HepG2 (cell line): ENCODE results near the gene PHF3. TPM values are rescaled to one million over a fixed set of nuclear protein-coding genes. Genes with fewer than 3 reads are reported as not detected.

ENCODE experiments used
- ATAC-seq: fragments of 200-7000 bp; cut with Tn5 transposase; 3 replicates; pipeline ENCODE4 v1.9.1; 2020; ENCODE audit warnings: mild to moderate bottlenecking, moderate library complexity
- BruUV-seq: library from RNA; stranded (reverse); fragments of 400-500 nt; replicated peaks from 2 replicates; lab custom pipeline; 2021; lab: Mats Ljungman, UMichigan
- CTCF ChIA-PET: fragments of 300-600 bp; formaldehyde crosslinking; extraction: SDS; loops from one replicate; lab custom pipeline; 2021; ENCODE audit warnings: low total read pairs, inconsistent platforms, low intra/inter-chr PET ratio; lab: Yijun Ruan, JAX
- POLR2A ChIA-PET: fragments of 350-600 bp; sonication (Branson Sonifier 250); formaldehyde crosslinking; loops from one replicate; lab custom pipeline; 2020; ENCODE audit warnings: antibody characterized with exemption, inconsistent platforms; lab: Yijun Ruan, JAX
- DNase-seq: peaks from one replicate; pipeline ENCODE4 v3.0.0-alpha.2; 2015; ENCODE audit warnings: low spot score
- FAIRE-seq: peaks from 3 replicates; lab custom pipeline; 2011; peaks lifted over from hg19 to GRCh38; lab: Jason Lieb, UNC
- H2AFZ ChIP-seq: one replicate; pipeline ENCODE4 v1.6.1; 2011; ENCODE audit warnings: low read length, inconsistent platforms
- H3K27ac ChIP-seq: fragments of 300-600 bp; 3 replicates; pipeline ENCODE4 v1.8.0; 2011; ENCODE audit warnings: mixed run types, mild to moderate bottlenecking, mixed read lengths, low read length, inconsistent platforms; ENCODE audit not compliant: insufficient read depth; ENCODE audit errors: extremely low read length
- H3K27me3 ChIP-seq, 2 experiments: fragments of 200-600 bp in 1 of 2; 2 replicates in 1 of 2; 3 replicates in 1 of 2; pipeline versions ENCODE4 v1.6.0 to v1.8.0; 2011; ENCODE audit warnings: low read length in 2 of 2, mild to moderate bottlenecking in 2 of 2, moderate library complexity in 2 of 2, inconsistent platforms in 1 of 2; ENCODE audit not compliant: insufficient read depth in 2 of 2, control insufficient read depth in 1 of 2
- H3K36me3 ChIP-seq, 2 experiments: fragments of 200-600 bp in 1 of 2; replicated peaks in 1 of 2; 2 replicates in 1 of 2; 3 replicates in 1 of 2; pipeline versions ENCODE4 v1.5.1 to v1.8.0; 2011; ENCODE audit warnings: low read length in 2 of 2, inconsistent platforms in 1 of 2; ENCODE audit not compliant: insufficient read depth in 2 of 2, control insufficient read depth in 1 of 2
- H3K4me1 ChIP-seq: 2 replicates; pipeline ENCODE4 v1.5.1; 2012; ENCODE audit warnings: low read length, inconsistent platforms; ENCODE audit not compliant: insufficient read depth
- H3K4me2 ChIP-seq: 2 replicates; pipeline ENCODE4 v1.6.0; 2011; ENCODE audit warnings: low read depth, low read length, inconsistent platforms
- H3K4me3 ChIP-seq, 3 experiments: fragments of 200-600 bp in 1 of 3; sonication (generic), shearing (Covaris generic) in 1 of 3; replicated peaks in 1 of 3; 2 replicates each; pipeline ENCODE4 v1.5.1; 2011 to 2016; ENCODE audit warnings: low read length in 3 of 3, inconsistent platforms in 2 of 3, low read depth in 2 of 3, mild to moderate bottlenecking in 2 of 3, control low read depth in 1 of 3, mixed read lengths in 1 of 3; ENCODE audit not compliant: insufficient read depth in 1 of 3
- H3K79me2 ChIP-seq: one replicate; pipeline ENCODE4 v1.6.1; 2011; ENCODE audit warnings: low read length, inconsistent platforms; ENCODE audit not compliant: insufficient read depth
- H3K9ac ChIP-seq: 2 replicates; pipeline ENCODE4 v1.6.0; 2011; ENCODE audit warnings: mild to moderate bottlenecking, low read depth, low read length, inconsistent platforms; ENCODE audit not compliant: insufficient read depth
- H3K9me3 ChIP-seq: 2 replicates; pipeline ENCODE4 v1.5.1; 2012; ENCODE audit warnings: mild to moderate bottlenecking, low read length
- H4K20me1 ChIP-seq: 2 replicates; pipeline ENCODE4 v1.6.0; 2011; ENCODE audit warnings: inconsistent platforms, mild to moderate bottlenecking, low read length, moderate library complexity; ENCODE audit not compliant: insufficient read depth
- ATF1 ChIP-seq: IDR thresholded peaks from 2 replicates; pipeline ENCODE4 v1.6.1; 2016; ENCODE audit warnings: mild to moderate bottlenecking, control low read depth
- DNMT3B ChIP-seq: conservative IDR thresholded peaks from 2 replicates; pipeline ENCODE4 v1.6.1; 2016; ENCODE audit warnings: missing biosample characterization, control low read depth
- FOSL1 ChIP-seq: sonication (generic); formaldehyde crosslinking; IDR thresholded peaks from 2 replicates; pipeline ENCODE4 v1.9.0; 2021; ENCODE audit warnings: missing genetic modification reagents, borderline replicate concordance
- GLI4 ChIP-seq: sonication (generic); formaldehyde crosslinking; IDR thresholded peaks from 2 replicates; pipeline ENCODE4 v1.5.1; 2020; ENCODE audit warnings: missing genetic modification reagents, mild to moderate bottlenecking, moderate library complexity, borderline replicate concordance
- GTF2F1 ChIP-seq: fragments of 150-350 bp; IDR thresholded peaks from 2 replicates; pipeline ENCODE4 v1.6.1; 2014; ENCODE audit warnings: low read length
- MEF2D ChIP-seq: sonication (generic); formaldehyde crosslinking; IDR thresholded peaks from 2 replicates; pipeline ENCODE4 v1.5.1; 2020; ENCODE audit warnings: mild to moderate bottlenecking, missing genetic modification reagents
- MTA3 ChIP-seq: sonication (generic); formaldehyde crosslinking; IDR thresholded peaks from 2 replicates; pipeline ENCODE4 v1.4.0; 2020; ENCODE audit warnings: missing genetic modification reagents
- MXI1 ChIP-seq: IDR thresholded peaks from 3 replicates; pipeline ENCODE4 v1.6.1; 2012; ENCODE audit warnings: low read depth, low read length, inconsistent platforms, borderline replicate concordance
- PHB2 ChIP-seq: fragments of 450-650 bp; IDR thresholded peaks from 2 replicates; pipeline ENCODE4 v1.6.1; 2018; ENCODE audit not compliant: partially characterized antibody
- PPARG ChIP-seq: conservative IDR thresholded peaks from 2 replicates; pipeline ENCODE4 v1.6.1; 2016; ENCODE audit warnings: missing biosample characterization, missing genetic modification reagents
- SMARCE1 ChIP-seq: fragments of 450-650 bp; IDR thresholded peaks from 2 replicates; pipeline ENCODE4 v1.6.1; 2017; ENCODE audit warnings: borderline replicate concordance
- ZBTB3 ChIP-seq: sonication (generic); formaldehyde crosslinking; IDR thresholded peaks from 2 replicates; pipeline ENCODE4 v1.4.0; 2020; ENCODE audit warnings: low read depth, mild to moderate bottlenecking, moderate library complexity, missing genetic modification reagents, borderline replicate concordance
- ZKSCAN8 ChIP-seq: IDR thresholded peaks from 2 replicates; pipeline ENCODE4 v1.6.1; 2016; ENCODE audit warnings: borderline replicate concordance, missing genetic modification reagents, missing compliant biosample characterization
- ZNF124 ChIP-seq: sonication (generic); formaldehyde crosslinking; IDR thresholded peaks from 2 replicates; pipeline ENCODE4 v1.4.0; 2020; ENCODE audit warnings: missing genetic modification reagents
- ZNF274 ChIP-seq: sonication (generic); formaldehyde crosslinking; IDR thresholded peaks from 2 replicates; pipeline ENCODE4 v1.5.1; 2020; ENCODE audit warnings: mild to moderate bottlenecking, missing genetic modification reagents
- ZNF839 ChIP-seq: sonication (generic); formaldehyde crosslinking; IDR thresholded peaks from 2 replicates; pipeline ENCODE4 v1.4.0; 2020; ENCODE audit warnings: missing genetic modification reagents, mild to moderate bottlenecking, borderline replicate concordance
- ZNF850 ChIP-seq: sonication (generic); formaldehyde crosslinking; conservative IDR thresholded peaks from 2 replicates; pipeline ENCODE4 v1.9.0; 2021; ENCODE audit warnings: mild to moderate bottlenecking, missing genetic modification reagents
- in situ Hi-C: cut with HindIII; loops from 2 replicates; pipeline ENCODE4 v1.10.0; 2017; ENCODE audit warnings: low pct_unique_long_range_greater_than_20kb; ENCODE audit not compliant: extremely low pct_ligation_motif_present
- intact Hi-C: fragments of 100-400 bp; cut with micrococcal nuclease; formaldehyde crosslinking; loops from one replicate; pipeline ENCODE4 v1.10.0; 2022; ENCODE audit not compliant: unreplicated experiment
- polyA plus RNA-seq, 8 experiments: library from polyadenylated mRNA; depleted of rRNA in 3 of 8; stranded (reverse) in 7 of 8; unstranded in 1 of 8; fragments of >200 nt; fragmentation: Illumina TruSeq in 4 of 8; extraction: Trizol in 4 of 8; gene quantifications; 2 replicates each; pipeline versions ENCODE4 v1.2.1 to v1.2.3, GENCODE V29; 2011 to 2016; ENCODE audit warnings: low read depth in 4 of 8, missing spikeins in 1 of 8, mixed read lengths in 1 of 8; ENCODE audit not compliant: insufficient read depth in 1 of 8
- total RNA-seq, 5 experiments: library from RNA; depleted of rRNA; stranded (reverse); fragments of >200 nt; fragmentation: Illumina TruSeq; extraction: Trizol; gene quantifications; 2 replicates each; pipeline ENCODE4 v1.2.3, GENCODE V29; 2016; ENCODE audit warnings: low read depth in 1 of 5
- TF ChIP-seq, protein P1 (sequence below): sonication (generic); formaldehyde crosslinking; conservative IDR thresholded peaks from 2 replicates; pipeline ENCODE4 v1.5.0; 2020; ENCODE audit warnings: missing genetic modification reagents

The PHF3 gene
- total and polyA plus RNA-seq, 2 of the 13 experiments (the other 11 are each of a cell fraction or from before 2014, with no cell fraction given) = 19.8 to 70.4 TPM

DNA sequence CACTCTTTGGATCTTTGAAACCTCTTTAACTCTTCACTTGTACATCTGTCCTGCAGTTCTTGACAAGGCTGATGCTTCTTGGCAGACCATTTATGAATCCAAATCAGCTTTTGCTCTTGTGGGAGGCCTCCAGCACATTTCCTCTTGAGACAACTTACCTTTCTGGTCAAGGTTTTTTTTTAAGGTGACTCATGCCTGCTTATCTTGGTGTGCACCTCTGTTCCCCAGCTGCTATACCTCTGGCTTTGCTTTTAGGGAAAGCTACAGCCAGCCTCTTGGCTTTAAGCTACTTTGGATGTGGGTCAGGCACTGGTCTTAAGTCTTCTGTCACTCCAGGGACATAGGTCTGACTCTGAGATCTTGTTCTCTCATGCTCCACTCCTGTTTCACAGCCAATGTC, 106.5 kb downstream of the PHF3 start:
- ChIA-PET CTCF (no interaction called here), POLR2A (interaction anchor here (1.1 kb wide), 1 partner anchor 18 kb away, joined by 4 read pairs; no protein-coding TSS in a partner anchor)
- ATAC-seq = no peak; the same call in 2 of the 3 replicates
- Histone ChIP-seq H3K79me2 (no peaks in the 10 kb centered on the region), H3K36me3 (no peaks in the 10 kb centered on the region), H3K27me3 (no peaks in the 10 kb centered on the region), H4K20me1 (no peaks in the 10 kb centered on the region), H3K4me3 (no peak overlapping the region), H3K4me1 (peaks cover 29% of the 10 kb centered on the region), H2AFZ (no peak overlapping the region), H3K9ac (no peak overlapping the region), H3K9me3 (no peaks in the 10 kb centered on the region), H3K27ac (no peak overlapping the region), H3K4me2 (no peak overlapping the region)
- DNase-seq = no peak
- no TSS peak for BruUV-seq
- FAIRE-seq = no peak
- intact Hi-C loops (no loop called here), in situ Hi-C loops (no loop called here)
- TF ChIP-seq MTA3 (CRISPR knock-in tag) = no peak
- TF ChIP-seq MXI1 = no peak
- TF ChIP-seq, protein P1, sequence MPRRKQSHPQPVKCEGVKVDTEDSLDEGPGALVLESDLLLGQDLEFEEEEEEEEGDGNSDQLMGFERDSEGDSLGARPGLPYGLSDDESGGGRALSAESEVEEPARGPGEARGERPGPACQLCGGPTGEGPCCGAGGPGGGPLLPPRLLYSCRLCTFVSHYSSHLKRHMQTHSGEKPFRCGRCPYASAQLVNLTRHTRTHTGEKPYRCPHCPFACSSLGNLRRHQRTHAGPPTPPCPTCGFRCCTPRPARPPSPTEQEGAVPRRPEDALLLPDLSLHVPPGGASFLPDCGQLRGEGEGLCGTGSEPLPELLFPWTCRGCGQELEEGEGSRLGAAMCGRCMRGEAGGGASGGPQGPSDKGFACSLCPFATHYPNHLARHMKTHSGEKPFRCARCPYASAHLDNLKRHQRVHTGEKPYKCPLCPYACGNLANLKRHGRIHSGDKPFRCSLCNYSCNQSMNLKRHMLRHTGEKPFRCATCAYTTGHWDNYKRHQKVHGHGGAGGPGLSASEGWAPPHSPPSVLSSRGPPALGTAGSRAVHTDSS = no peak

DNA sequence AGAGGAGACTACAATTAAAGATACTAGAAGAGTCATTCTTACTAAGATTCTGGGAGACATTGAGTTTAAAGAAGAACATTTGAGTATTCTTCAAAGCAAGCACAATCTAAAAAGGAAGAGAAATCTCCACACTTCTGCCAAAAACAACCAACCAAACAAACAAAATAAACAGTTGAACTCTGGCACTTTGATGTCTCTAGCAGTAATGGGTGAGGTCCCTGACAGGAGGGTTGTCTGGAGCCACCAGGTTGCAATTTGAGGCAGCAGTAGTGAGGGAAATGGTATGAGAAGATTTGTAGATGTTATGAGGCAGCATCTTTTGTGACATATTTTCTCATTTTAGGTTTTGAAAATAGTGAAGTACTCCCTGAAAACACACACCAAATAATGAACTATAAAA, 108.1 kb downstream of the PHF3 start:
- BruUV-seq = no TSS peak
- DNase-seq (no peak), ATAC-seq (0 out of 3 replicates have a peak, but pooled peaks have one; percentile 15), FAIRE-seq (no peak)
- no peak overlapping the region for H3K4me3 ChIP-seq
- H3K27ac ChIP-seq = no peak overlapping the region
- intact Hi-C loops (no loop called here), in situ Hi-C loops (no loop called here)
- TF ChIP-seq GLI4 = no peak
- no peak for TF ChIP-seq DNMT3B (CRISPR knock-in tag)
- no peak for TF ChIP-seq GTF2F1
- no peak for TF ChIP-seq ZBTB3
- TF ChIP-seq ATF1 (CRISPR knock-in tag) = no peak
- TF ChIP-seq ZNF839 = no peak
- no peak for TF ChIP-seq ZNF850 (CRISPR knock-in tag)
- no peak for TF ChIP-seq ZKSCAN8 (CRISPR knock-in tag)
- TF ChIP-seq SMARCE1 = no peak
- no peak for TF ChIP-seq ZNF124 (CRISPR knock-in tag)
- no peak for TF ChIP-seq FOSL1 (CRISPR knock-in tag)
- no peak for TF ChIP-seq PHB2
- TF ChIP-seq MEF2D = no peak
- no peak for TF ChIP-seq ZNF274
- no peak for TF ChIP-seq PPARG (CRISPR knock-in tag)
- H3K4me1 ChIP-seq = peaks cover 27% of the 10 kb centered on the region
- no peak overlapping the region for H3K9ac ChIP-seq
- no peaks in the 10 kb centered on the region for H3K79me2 ChIP-seq
- POLR2A ChIA-PET = no interaction called here
- H3K27me3 ChIP-seq = no peaks in the 10 kb centered on the region
- CTCF ChIA-PET = no interaction called here
- H3K9me3 ChIP-seq = no peaks in the 10 kb centered on the region
- H3K4me2 ChIP-seq = no peak overlapping the region
- no peaks in the 10 kb centered on the region for H4K20me1 ChIP-seq
- no peaks in the 10 kb centered on the region for H3K36me3 ChIP-seq
- H2AFZ ChIP-seq = no peak overlapping the region
